Measurements from ENCODE around the gene ASPSCR1.

DNA sequence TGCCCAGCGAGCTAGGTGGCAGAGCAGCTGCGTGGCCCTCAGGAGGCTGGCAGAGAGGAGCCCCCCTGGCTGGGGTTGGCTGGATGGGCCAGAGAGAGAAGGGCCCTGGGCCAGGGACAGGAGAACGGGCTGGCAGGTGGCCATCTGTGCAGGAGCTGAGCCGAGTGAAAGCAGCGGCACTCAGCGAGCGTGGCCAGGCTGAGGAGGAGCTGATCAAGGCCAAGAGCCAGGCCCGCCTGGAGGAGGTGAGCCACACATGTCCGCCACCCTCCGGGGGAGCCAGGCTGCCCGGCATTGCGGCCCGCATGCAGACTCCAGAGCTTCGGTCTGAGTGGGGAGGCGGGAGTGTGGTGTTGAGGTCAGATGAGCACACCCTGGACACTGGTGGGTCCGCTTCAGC is 52.0 kb downstream of the ASPSCR1 start:
- TF ChIP-seq FOXO1 (CRISPR knock-in tag; IDR thresholded peaks at IDR 0.05) (no peak), SMARCC2 (IDR thresholded peaks at IDR 0.05) (no peak), ZNF709 (CRISPR knock-in tag; IDR thresholded peaks at IDR 0.05) (no peak)
